ENCODE measurements around the gene CDH4. TPM values are rescaled to one million over a fixed set of nuclear protein-coding genes. Genes with fewer than 3 reads are reported as not detected.

The CDH4 gene
- total RNA-seq, 1 experiment from 2014 or later: 5.3 TPM

DNA sequence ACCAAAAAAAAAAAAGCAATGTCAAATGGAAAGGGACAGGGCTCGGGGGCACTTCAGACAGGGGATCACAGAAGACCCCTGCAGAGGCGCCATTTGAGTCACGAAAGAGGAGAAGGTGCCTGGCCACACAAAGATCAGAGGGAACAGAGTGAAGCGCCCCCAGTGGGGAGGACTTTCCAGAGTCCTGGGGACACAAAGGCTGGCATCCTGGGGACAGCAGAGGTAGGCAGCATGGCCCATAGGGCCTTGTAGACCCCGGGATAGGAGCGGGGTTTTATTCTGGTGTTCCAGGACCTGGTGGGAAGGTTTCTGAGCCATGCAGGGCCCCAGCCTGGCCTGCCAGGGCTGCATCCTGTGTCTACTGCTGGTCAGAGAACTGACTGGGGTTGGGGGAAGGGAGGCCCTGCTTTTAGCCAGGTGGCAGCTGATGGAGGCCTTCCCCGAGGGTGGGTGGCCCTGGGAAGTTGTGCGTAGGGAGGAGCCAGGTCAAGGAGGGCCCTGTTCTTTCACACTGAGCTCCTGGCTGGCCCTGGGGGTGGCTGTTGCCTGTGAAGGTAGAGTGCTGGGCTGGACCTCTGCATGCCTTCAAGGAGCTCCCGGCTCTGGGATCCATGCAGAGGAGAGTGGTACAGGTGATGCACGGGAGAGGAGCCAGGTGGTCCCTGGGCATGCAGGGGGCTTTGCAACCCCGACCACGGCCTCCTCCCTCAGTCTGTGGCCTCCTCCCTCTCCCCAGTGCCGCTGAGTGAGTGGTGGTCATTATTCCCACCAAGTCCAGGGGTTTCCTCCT lies 117.9 kb downstream of the CDH4 start:
- ATAC-seq: peak; percentile 46
- DNase-seq (ENCODE audit: low spot score): no peak
- H3K27me3 Mint-ChIP-seq (ENCODE audit: low read depth): peaks cover 50% of the 10 kb centered on the region
- H3K9me3 Mint-ChIP-seq: peaks cover 19% of the 10 kb centered on the region
- peaks cover 20% of the 10 kb centered on the region for H3K4me1 Mint-ChIP-seq
- no peak overlapping the region for H3K27ac Mint-ChIP-seq
- CTCF ChIA-PET: interaction anchor here (0.9 kb wide), 1 partner anchor 64 kb away, joined by 3 read pairs; no protein-coding TSS in a partner anchor
- H3K36me3 Mint-ChIP-seq: peaks cover 18% of the 10 kb centered on the region
- POLR2A ChIA-PET: no interaction called here
- H3K4me3 Mint-ChIP-seq: no peak overlapping the region
- TF ChIP-seq, protein P1, sequence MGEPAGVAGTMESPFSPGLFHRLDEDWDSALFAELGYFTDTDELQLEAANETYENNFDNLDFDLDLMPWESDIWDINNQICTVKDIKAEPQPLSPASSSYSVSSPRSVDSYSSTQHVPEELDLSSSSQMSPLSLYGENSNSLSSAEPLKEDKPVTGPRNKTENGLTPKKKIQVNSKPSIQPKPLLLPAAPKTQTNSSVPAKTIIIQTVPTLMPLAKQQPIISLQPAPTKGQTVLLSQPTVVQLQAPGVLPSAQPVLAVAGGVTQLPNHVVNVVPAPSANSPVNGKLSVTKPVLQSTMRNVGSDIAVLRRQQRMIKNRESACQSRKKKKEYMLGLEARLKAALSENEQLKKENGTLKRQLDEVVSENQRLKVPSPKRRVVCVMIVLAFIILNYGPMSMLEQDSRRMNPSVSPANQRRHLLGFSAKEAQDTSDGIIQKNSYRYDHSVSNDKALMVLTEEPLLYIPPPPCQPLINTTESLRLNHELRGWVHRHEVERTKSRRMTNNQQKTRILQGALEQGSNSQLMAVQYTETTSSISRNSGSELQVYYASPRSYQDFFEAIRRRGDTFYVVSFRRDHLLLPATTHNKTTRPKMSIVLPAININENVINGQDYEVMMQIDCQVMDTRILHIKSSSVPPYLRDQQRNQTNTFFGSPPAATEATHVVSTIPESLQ (CRISPR knock-in tag; IDR thresholded peaks at IDR 0.05): no peak
- TF ChIP-seq, protein P2, sequence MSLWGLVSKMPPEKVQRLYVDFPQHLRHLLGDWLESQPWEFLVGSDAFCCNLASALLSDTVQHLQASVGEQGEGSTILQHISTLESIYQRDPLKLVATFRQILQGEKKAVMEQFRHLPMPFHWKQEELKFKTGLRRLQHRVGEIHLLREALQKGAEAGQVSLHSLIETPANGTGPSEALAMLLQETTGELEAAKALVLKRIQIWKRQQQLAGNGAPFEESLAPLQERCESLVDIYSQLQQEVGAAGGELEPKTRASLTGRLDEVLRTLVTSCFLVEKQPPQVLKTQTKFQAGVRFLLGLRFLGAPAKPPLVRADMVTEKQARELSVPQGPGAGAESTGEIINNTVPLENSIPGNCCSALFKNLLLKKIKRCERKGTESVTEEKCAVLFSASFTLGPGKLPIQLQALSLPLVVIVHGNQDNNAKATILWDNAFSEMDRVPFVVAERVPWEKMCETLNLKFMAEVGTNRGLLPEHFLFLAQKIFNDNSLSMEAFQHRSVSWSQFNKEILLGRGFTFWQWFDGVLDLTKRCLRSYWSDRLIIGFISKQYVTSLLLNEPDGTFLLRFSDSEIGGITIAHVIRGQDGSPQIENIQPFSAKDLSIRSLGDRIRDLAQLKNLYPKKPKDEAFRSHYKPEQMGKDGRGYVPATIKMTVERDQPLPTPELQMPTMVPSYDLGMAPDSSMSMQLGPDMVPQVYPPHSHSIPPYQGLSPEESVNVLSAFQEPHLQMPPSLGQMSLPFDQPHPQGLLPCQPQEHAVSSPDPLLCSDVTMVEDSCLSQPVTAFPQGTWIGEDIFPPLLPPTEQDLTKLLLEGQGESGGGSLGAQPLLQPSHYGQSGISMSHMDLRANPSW (CRISPR knock-in tag; conservative IDR thresholded peaks at IDR 0.05; ENCODE audit: low read depth): no peak
- TF ChIP-seq, protein P3, sequence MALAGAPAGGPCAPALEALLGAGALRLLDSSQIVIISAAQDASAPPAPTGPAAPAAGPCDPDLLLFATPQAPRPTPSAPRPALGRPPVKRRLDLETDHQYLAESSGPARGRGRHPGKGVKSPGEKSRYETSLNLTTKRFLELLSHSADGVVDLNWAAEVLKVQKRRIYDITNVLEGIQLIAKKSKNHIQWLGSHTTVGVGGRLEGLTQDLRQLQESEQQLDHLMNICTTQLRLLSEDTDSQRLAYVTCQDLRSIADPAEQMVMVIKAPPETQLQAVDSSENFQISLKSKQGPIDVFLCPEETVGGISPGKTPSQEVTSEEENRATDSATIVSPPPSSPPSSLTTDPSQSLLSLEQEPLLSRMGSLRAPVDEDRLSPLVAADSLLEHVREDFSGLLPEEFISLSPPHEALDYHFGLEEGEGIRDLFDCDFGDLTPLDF (CRISPR knock-in tag; IDR thresholded peaks at IDR 0.05): no peak
- TF ChIP-seq, protein P4, sequence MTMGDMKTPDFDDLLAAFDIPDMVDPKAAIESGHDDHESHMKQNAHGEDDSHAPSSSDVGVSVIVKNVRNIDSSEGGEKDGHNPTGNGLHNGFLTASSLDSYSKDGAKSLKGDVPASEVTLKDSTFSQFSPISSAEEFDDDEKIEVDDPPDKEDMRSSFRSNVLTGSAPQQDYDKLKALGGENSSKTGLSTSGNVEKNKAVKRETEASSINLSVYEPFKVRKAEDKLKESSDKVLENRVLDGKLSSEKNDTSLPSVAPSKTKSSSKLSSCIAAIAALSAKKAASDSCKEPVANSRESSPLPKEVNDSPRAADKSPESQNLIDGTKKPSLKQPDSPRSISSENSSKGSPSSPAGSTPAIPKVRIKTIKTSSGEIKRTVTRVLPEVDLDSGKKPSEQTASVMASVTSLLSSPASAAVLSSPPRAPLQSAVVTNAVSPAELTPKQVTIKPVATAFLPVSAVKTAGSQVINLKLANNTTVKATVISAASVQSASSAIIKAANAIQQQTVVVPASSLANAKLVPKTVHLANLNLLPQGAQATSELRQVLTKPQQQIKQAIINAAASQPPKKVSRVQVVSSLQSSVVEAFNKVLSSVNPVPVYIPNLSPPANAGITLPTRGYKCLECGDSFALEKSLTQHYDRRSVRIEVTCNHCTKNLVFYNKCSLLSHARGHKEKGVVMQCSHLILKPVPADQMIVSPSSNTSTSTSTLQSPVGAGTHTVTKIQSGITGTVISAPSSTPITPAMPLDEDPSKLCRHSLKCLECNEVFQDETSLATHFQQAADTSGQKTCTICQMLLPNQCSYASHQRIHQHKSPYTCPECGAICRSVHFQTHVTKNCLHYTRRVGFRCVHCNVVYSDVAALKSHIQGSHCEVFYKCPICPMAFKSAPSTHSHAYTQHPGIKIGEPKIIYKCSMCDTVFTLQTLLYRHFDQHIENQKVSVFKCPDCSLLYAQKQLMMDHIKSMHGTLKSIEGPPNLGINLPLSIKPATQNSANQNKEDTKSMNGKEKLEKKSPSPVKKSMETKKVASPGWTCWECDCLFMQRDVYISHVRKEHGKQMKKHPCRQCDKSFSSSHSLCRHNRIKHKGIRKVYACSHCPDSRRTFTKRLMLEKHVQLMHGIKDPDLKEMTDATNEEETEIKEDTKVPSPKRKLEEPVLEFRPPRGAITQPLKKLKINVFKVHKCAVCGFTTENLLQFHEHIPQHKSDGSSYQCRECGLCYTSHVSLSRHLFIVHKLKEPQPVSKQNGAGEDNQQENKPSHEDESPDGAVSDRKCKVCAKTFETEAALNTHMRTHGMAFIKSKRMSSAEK (CRISPR knock-in tag; IDR thresholded peaks at IDR 0.05; ENCODE audit: borderline replicate concordance): no peak
- TF ChIP-seq JAZF1 (CRISPR knock-in tag; IDR thresholded peaks at IDR 0.05) (no peak), KAT7 (CRISPR knock-in tag; IDR thresholded peaks at IDR 0.05; ENCODE audit: borderline replicate concordance) (no peak), CREB1 (CRISPR knock-in tag; IDR thresholded peaks at IDR 0.05) (no peak), TEAD4 (CRISPR knock-in tag; IDR thresholded peaks at IDR 0.05) (no peak), SOX15 (CRISPR knock-in tag; IDR thresholded peaks at IDR 0.05) (no peak)
- TF ChIP-seq, protein P5, sequence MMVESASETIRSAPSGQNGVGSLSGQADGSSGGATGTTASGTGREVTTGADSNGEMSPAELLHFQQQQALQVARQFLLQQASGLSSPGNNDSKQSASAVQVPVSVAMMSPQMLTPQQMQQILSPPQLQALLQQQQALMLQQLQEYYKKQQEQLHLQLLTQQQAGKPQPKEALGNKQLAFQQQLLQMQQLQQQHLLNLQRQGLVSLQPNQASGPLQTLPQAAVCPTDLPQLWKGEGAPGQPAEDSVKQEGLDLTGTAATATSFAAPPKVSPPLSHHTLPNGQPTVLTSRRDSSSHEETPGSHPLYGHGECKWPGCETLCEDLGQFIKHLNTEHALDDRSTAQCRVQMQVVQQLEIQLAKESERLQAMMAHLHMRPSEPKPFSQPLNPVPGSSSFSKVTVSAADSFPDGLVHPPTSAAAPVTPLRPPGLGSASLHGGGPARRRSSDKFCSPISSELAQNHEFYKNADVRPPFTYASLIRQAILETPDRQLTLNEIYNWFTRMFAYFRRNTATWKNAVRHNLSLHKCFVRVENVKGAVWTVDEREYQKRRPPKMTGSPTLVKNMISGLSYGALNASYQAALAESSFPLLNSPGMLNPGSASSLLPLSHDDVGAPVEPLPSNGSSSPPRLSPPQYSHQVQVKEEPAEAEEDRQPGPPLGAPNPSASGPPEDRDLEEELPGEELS (CRISPR knock-in tag; IDR thresholded peaks at IDR 0.05): no peak
- TF ChIP-seq, protein P6, sequence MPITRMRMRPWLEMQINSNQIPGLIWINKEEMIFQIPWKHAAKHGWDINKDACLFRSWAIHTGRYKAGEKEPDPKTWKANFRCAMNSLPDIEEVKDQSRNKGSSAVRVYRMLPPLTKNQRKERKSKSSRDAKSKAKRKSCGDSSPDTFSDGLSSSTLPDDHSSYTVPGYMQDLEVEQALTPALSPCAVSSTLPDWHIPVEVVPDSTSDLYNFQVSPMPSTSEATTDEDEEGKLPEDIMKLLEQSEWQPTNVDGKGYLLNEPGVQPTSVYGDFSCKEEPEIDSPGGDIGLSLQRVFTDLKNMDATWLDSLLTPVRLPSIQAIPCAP (CRISPR knock-in tag; IDR thresholded peaks at IDR 0.05): no peak
- TF ChIP-seq, protein P7, sequence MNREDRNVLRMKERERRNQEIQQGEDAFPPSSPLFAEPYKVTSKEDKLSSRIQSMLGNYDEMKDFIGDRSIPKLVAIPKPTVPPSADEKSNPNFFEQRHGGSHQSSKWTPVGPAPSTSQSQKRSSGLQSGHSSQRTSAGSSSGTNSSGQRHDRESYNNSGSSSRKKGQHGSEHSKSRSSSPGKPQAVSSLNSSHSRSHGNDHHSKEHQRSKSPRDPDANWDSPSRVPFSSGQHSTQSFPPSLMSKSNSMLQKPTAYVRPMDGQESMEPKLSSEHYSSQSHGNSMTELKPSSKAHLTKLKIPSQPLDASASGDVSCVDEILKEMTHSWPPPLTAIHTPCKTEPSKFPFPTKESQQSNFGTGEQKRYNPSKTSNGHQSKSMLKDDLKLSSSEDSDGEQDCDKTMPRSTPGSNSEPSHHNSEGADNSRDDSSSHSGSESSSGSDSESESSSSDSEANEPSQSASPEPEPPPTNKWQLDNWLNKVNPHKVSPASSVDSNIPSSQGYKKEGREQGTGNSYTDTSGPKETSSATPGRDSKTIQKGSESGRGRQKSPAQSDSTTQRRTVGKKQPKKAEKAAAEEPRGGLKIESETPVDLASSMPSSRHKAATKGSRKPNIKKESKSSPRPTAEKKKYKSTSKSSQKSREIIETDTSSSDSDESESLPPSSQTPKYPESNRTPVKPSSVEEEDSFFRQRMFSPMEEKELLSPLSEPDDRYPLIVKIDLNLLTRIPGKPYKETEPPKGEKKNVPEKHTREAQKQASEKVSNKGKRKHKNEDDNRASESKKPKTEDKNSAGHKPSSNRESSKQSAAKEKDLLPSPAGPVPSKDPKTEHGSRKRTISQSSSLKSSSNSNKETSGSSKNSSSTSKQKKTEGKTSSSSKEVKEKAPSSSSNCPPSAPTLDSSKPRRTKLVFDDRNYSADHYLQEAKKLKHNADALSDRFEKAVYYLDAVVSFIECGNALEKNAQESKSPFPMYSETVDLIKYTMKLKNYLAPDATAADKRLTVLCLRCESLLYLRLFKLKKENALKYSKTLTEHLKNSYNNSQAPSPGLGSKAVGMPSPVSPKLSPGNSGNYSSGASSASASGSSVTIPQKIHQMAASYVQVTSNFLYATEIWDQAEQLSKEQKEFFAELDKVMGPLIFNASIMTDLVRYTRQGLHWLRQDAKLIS (CRISPR knock-in tag; IDR thresholded peaks at IDR 0.05; ENCODE audit: borderline replicate concordance): no peak
- TF ChIP-seq, protein P8, sequence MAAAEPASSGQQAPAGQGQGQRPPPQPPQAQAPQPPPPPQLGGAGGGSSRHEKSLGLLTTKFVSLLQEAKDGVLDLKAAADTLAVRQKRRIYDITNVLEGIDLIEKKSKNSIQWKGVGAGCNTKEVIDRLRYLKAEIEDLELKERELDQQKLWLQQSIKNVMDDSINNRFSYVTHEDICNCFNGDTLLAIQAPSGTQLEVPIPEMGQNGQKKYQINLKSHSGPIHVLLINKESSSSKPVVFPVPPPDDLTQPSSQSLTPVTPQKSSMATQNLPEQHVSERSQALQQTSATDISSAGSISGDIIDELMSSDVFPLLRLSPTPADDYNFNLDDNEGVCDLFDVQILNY (CRISPR knock-in tag; IDR thresholded peaks at IDR 0.05): no peak
